ENCODE results near the gene ADRA1B.
A peak's percentile ranks its signal among the peaks of the same experiment; 100 is the strongest.

GRCh38 chr5:159987031-159987674 lies 70.9 kb downstream of the ADRA1B start:
- TF ChIP-seq CTCF (IDR thresholded peaks at IDR 0.05) (peak in 5 of 7 experiments; percentile 52 to 73 (median 60)), POLR2A (IDR thresholded peaks at IDR 0.05) (no peak), POLR2AphosphoS5 (IDR thresholded peaks at IDR 0.05) (peak in 1 of 3 donors; percentile 45), EP300 (IDR thresholded peaks at IDR 0.05) (no peak)

Measured in stomach (tissue), 4 donors.